Measurements from ENCODE around the gene PODXL2.

The PODXL2 gene

GRCh38 chr3:127660621-127661251 lies 31.8 kb downstream of the PODXL2 start:
- DNase-seq = no peak

- no peak for DNase-seq
Measured at GRCh38 chr3:127661600-127661999, 32.6 kb downstream of the PODXL2 start.

GRCh38 chr3:127662001-127662469 lies 33.0 kb downstream of the PODXL2 start:
- DNase-seq = no peak

- no peak for DNase-seq
Measured at GRCh38 chr3:127663151-127663550, 34.2 kb downstream of the PODXL2 start.

GRCh38 chr3:127665165-127665564 lies 36.2 kb downstream of the PODXL2 start:
- no peak for DNase-seq

GRCh38 chr3:127665586-127665985 lies 36.6 kb downstream of the PODXL2 start:
- DNase-seq = no peak

GRCh38 chr3:127666676-127667075 lies 37.7 kb downstream of the PODXL2 start:
- DNase-seq = no peak

- no peak for DNase-seq
Measured at GRCh38 chr3:127667119-127667681, 38.2 kb downstream of the PODXL2 start.

- no peak for DNase-seq
Measured at GRCh38 chr3:127668906-127669305, 39.9 kb downstream of the PODXL2 start.

- no peak for DNase-seq
Measured at GRCh38 chr3:127669541-127670228, 40.7 kb downstream of the PODXL2 start.

GRCh38 chr3:127670229-127670559 lies 41.2 kb downstream of the PODXL2 start:
- DNase-seq = no peak

GRCh38 chr3:127670761-127671522 lies 42.0 kb downstream of the PODXL2 start:
- DNase-seq = no peak

GRCh38 chr3:127671523-127672428 lies 42.8 kb downstream of the PODXL2 start:
- peak; percentile 24 for DNase-seq

GRCh38 chr3:127672429-127673190 lies 43.6 kb downstream of the PODXL2 start, which contains the start of gene ABTB1:
Gene ABTB1, plus strand, starts transcription at chr3:127672952. Its CDS starts 74 bp downstream, at chr3:127673026.
- DNase-seq = peak; percentile 86

- peak; percentile 59 for DNase-seq
Measured at GRCh38 chr3:127673191-127674100, 44.5 kb downstream of the PODXL2 start.

GRCh38 chr3:127674101-127674721 lies 45.2 kb downstream of the PODXL2 start:
- no peak for DNase-seq

GRCh38 chr3:127674790-127675189 lies 45.8 kb downstream of the PODXL2 start:
- no peak for DNase-seq

- no peak for DNase-seq
Measured at GRCh38 chr3:127675651-127676391, 46.8 kb downstream of the PODXL2 start.

GRCh38 chr3:127676456-127676855 lies 47.5 kb downstream of the PODXL2 start:
- DNase-seq = no peak
